Left lung (tissue), 10 donors: Measurements from ENCODE around the gene RASGRF2. TPM values are rescaled to one million over a fixed set of nuclear protein-coding genes. Genes with fewer than 3 reads are reported as not detected.

Source experiments
- ATAC-seq: fragments of 200-7000 bp; cut with Tn5 transposase; one replicate; pipeline ENCODE4 v1.9.1; 2020; ENCODE audit warnings: moderate library complexity
- DNase-seq, 4 donors: peaks; one replicate each; pipeline ENCODE4 v3.0.0-alpha.2; 2013 to 2020
- H3K27ac ChIP-seq, 2 donors: fragments of 200-600 bp; sonication (generic) in 1 of 2; one replicate each; pipeline versions ENCODE4 v1.5.0 to v1.8.0; 2020 to 2021
- H3K27me3 ChIP-seq, 2 donors: fragments of 200-600 bp; sonication (generic) in 1 of 2; one replicate each; pipeline versions ENCODE4 v1.5.0 to v1.8.0; 2020 to 2021
- H3K36me3 ChIP-seq, 2 donors: fragments of 200-600 bp; sonication (generic) in 1 of 2; one replicate each; pipeline versions ENCODE4 v1.5.0 to v1.8.0; 2020 to 2021
- H3K4me1 ChIP-seq, 2 donors: fragments of 200-600 bp; one replicate each; pipeline ENCODE4 v1.8.0; 2021
- H3K4me3 ChIP-seq, 2 donors: fragments of 200-600 bp; sonication (generic) in 1 of 2; one replicate each; pipeline versions ENCODE4 v1.5.0 to v1.8.0; 2020 to 2021; ENCODE audit warnings: mild to moderate bottlenecking in 1 of 2
- H3K9me3 ChIP-seq, 2 donors: fragments of 200-600 bp; sonication (generic) in 1 of 2; one replicate each; pipeline versions ENCODE4 v1.5.0 to v1.8.0; 2020 to 2021
- intact Hi-C, 2 donors: fragments of 100-400 bp; cut with DNase I; formaldehyde crosslinking; loops; one replicate each; pipeline versions ENCODE4 v1.11.2 to v1.14.2; 2022
- polyA plus RNA-seq, 6 donors: library from polyadenylated mRNA; unstranded; fragments of 120-200 nt; gene quantifications; one replicate each; pipeline ENCODE4 v1.2.1, GENCODE V29; 2013; ENCODE audit not compliant: insufficient read length in 6 of 6
- total RNA-seq, 2 donors: library from RNA; stranded (reverse); fragmentation: NEBNext Ultra II Directional; extraction: Animal tissue kit (Norgen Biotek cat#: 25700); gene quantifications; one replicate each; pipeline ENCODE4 v1.2.1, GENCODE V29; 2021
- TF ChIP-seq, protein P1 (sequence below), 2 donors: fragments of 200-600 bp; sonication (generic) in 1 of 2; IDR thresholded peaks; one replicate each; pipeline versions ENCODE4 v1.5.0 to v1.8.0; 2021; ENCODE audit warnings: antibody characterized with exemption in 2 of 2
- donor health status: DM: no; HTN: yes; CAD: no.
- donor health status: DM: no; HTN: no; CAD: no.

The RASGRF2 gene
- total and polyA plus RNA-seq, 8 donors = 1.3 to 7.5 (median 2.8) TPM

DNA sequence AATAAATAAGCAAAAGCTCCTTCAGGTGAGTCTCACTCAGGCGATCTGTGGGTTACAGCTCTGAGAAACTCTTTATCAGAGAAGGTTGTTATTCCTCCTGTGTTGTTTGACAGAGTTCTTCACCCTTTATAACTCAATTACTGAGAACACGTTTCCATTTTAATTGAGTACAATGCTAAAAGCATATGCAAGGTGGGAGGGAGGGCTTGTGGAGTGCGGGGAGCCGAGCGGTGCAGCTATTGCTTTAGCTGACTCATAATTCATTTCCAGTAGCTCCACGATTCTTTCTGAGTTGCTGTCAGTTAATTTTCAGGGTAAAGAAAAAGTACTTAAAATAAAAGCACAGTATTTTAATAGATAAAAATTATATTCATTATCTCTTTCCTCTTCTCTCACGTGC is 168.3 kb downstream of the RASGRF2 start:
- Histone ChIP-seq H3K4me1 (no peaks in the 10 kb centered on the region), H3K27ac (no peak overlapping the region), H3K9me3 (no peaks in the 10 kb centered on the region), H3K36me3 (no peaks in the 10 kb centered on the region), H3K27me3 (no peaks in the 10 kb centered on the region), H3K4me3 (no peak overlapping the region)
- DNase-seq (no peak), ATAC-seq (no peak)
- intact Hi-C loops = no loop called here
- TF ChIP-seq, protein P1, sequence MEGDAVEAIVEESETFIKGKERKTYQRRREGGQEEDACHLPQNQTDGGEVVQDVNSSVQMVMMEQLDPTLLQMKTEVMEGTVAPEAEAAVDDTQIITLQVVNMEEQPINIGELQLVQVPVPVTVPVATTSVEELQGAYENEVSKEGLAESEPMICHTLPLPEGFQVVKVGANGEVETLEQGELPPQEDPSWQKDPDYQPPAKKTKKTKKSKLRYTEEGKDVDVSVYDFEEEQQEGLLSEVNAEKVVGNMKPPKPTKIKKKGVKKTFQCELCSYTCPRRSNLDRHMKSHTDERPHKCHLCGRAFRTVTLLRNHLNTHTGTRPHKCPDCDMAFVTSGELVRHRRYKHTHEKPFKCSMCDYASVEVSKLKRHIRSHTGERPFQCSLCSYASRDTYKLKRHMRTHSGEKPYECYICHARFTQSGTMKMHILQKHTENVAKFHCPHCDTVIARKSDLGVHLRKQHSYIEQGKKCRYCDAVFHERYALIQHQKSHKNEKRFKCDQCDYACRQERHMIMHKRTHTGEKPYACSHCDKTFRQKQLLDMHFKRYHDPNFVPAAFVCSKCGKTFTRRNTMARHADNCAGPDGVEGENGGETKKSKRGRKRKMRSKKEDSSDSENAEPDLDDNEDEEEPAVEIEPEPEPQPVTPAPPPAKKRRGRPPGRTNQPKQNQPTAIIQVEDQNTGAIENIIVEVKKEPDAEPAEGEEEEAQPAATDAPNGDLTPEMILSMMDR (IDR thresholded peaks at IDR 0.05) = no peak

DNA sequence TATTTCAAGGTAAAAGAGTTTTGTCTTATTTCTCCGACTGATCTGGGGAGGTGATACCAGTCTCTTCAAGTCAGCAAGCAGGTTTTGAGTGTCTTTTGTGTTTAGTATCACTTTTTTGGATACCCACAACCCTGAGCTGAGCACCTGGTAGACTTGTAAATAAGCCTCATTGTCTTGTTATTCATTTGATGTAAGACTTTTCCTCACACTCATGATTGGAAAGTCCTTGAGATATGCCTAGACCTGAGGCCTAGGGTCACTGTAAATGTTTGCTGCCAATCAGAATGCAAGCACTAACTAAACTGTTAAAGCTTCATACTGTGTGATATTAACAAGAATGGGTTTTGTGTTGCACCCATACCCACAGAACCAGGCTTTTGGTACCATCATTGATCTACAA is 172.2 kb downstream of the RASGRF2 start:
- TF ChIP-seq, protein P1 (IDR thresholded peaks at IDR 0.05) = no peak
- intact Hi-C loops = no loop called here

DNA sequence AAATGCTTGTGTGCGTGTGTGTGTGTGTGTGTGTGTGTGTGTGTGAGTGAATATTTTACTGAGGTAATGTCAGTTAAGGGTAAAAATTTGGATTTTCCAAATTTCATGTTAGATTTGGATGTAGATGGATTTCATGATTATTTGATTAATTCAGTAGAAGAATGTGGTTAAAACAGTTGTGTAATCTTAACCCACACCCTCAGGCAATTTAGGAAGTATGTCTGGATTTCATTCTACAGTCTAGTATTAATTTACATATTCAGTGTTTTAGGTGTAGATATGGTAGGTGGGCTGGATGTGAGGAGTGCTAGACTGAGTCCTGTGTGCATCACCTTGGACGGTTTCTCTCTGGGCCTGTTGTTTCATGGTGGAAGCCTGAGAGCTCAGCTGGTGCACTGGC is 173.9 kb downstream of the RASGRF2 start:
- no peaks in the 10 kb centered on the region for H3K9me3 ChIP-seq
- no peaks in the 10 kb centered on the region for H3K4me1 ChIP-seq
- H3K36me3 ChIP-seq = no peaks in the 10 kb centered on the region
- H3K27ac ChIP-seq = no peak overlapping the region
- ATAC-seq (no peak), DNase-seq (no peak)
- TF ChIP-seq, protein P1 (IDR thresholded peaks at IDR 0.05) = no peak
- intact Hi-C loops = no loop called here
- H3K27me3 ChIP-seq = no peaks in the 10 kb centered on the region
- H3K4me3 ChIP-seq = no peak overlapping the region

More for the DNA sequence above, 172.2 kb downstream of the RASGRF2 start:
- H3K27me3 ChIP-seq = no peaks in the 10 kb centered on the region
- DNase-seq = no peak
- no peak overlapping the region for H3K4me3 ChIP-seq
- no peak for ATAC-seq
- no peak overlapping the region for H3K27ac ChIP-seq
- no peaks in the 10 kb centered on the region for H3K9me3 ChIP-seq
- H3K36me3 ChIP-seq = no peaks in the 10 kb centered on the region
- H3K4me1 ChIP-seq = no peaks in the 10 kb centered on the region

DNA sequence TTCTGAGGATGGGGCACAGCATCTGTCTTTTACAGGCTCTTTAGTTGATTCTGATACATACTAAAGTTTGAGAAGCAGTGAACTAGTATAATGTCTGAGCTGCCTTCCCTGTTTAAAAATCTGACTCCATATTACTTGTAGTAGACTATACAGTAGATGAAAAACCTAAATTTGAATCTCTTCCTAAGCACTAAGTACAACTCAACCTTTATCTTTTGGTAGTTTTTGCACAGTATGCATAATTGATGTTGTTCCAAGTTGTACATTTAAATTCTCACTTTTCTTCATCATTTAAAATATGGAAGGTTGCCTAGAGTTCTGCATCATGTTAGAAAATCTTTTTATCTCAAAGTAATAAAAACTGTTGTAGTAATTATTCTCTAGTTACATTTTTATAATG is 174.4 kb downstream of the RASGRF2 start:
- DNase-seq (no peak), ATAC-seq (no peak)
- intact Hi-C loops = no loop called here
- Histone ChIP-seq H3K27ac (no peak overlapping the region), H3K36me3 (no peaks in the 10 kb centered on the region), H3K27me3 (no peaks in the 10 kb centered on the region), H3K4me3 (no peak overlapping the region), H3K9me3 (no peaks in the 10 kb centered on the region), H3K4me1 (no peaks in the 10 kb centered on the region)
- TF ChIP-seq, protein P1 (IDR thresholded peaks at IDR 0.05) = no peak

DNA sequence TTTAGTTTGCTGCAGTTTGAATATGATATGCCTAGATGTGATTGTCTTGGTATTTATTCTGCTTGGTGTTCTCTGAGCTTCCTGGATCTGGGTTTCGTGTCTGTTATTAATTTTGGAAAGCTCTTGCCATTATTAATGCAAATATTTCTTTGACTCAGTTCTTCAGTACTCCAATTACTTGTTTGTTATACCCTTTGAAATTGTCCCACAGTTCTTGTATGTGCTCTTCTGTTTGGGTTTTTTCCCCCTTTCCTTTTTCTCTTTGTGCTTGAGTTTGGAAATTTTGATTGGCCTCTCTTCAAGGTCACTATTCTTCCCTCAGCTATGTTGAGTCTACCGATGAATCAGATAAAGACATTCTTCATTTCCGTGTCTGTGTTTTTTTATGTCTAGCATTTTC is 176.4 kb downstream of the RASGRF2 start:
- no peak overlapping the region for H3K4me3 ChIP-seq
- H3K9me3 ChIP-seq = no peaks in the 10 kb centered on the region
- DNase-seq (no peak), ATAC-seq (no peak)
- H3K4me1 ChIP-seq = no peaks in the 10 kb centered on the region
- intact Hi-C loops = no loop called here
- no peak overlapping the region for H3K27ac ChIP-seq
- no peaks in the 10 kb centered on the region for H3K27me3 ChIP-seq
- H3K36me3 ChIP-seq = no peaks in the 10 kb centered on the region
- TF ChIP-seq, protein P1 (IDR thresholded peaks at IDR 0.05) = no peak
